ENCODE data around the gene CREBL2. TPM values are rescaled to one million over a fixed set of nuclear protein-coding genes. Genes with fewer than 3 reads are reported as not detected.
A peak's percentile ranks its signal among the peaks of the same experiment; 100 is the strongest.
"Not testable (repeated sequence)": the region's sequence is repeated elsewhere in the genome, so short reads cannot be mapped to it uniquely, and the experiment has no call there.

The CREBL2 gene
- total RNA-seq, 6 experiments from 2014 or later: 20.9 to 25.7 (median 23.2) TPM

GRCh38 chr12:12645485-12645884 lies 33.8 kb downstream of the CREBL2 start:
- Mint-ChIP-seq H3K9me3 (peaks cover 44% of the 10 kb centered on the region), H3K36me3 (ENCODE audit: low read depth) (peaks cover 40% of the 10 kb centered on the region), H3K4me1 (ENCODE audit: low read depth) (peaks cover 26% of the 10 kb centered on the region), H3K27me3 (ENCODE audit: insufficient read depth) (no peaks in the 10 kb centered on the region), H3K27ac (peak overlapping the region; percentile 91), H3K4me3 (peak overlapping the region; percentile 78)
- TF ChIP-seq, protein P1, sequence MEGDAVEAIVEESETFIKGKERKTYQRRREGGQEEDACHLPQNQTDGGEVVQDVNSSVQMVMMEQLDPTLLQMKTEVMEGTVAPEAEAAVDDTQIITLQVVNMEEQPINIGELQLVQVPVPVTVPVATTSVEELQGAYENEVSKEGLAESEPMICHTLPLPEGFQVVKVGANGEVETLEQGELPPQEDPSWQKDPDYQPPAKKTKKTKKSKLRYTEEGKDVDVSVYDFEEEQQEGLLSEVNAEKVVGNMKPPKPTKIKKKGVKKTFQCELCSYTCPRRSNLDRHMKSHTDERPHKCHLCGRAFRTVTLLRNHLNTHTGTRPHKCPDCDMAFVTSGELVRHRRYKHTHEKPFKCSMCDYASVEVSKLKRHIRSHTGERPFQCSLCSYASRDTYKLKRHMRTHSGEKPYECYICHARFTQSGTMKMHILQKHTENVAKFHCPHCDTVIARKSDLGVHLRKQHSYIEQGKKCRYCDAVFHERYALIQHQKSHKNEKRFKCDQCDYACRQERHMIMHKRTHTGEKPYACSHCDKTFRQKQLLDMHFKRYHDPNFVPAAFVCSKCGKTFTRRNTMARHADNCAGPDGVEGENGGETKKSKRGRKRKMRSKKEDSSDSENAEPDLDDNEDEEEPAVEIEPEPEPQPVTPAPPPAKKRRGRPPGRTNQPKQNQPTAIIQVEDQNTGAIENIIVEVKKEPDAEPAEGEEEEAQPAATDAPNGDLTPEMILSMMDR (IDR thresholded peaks at IDR 0.05): peak; percentile 84
- DNase-seq: peak; percentile 24

- H3K27me3 Mint-ChIP-seq (ENCODE audit: insufficient read depth): not testable (repeated sequence)
- H3K27ac Mint-ChIP-seq: peak overlapping the region; percentile 91
- H3K4me1 Mint-ChIP-seq (ENCODE audit: low read depth): peaks cover 26% of the 10 kb centered on the region
- H3K9me3 Mint-ChIP-seq: peaks cover 47% of the 10 kb centered on the region
- DNase-seq: peak; percentile 84
- H3K4me3 Mint-ChIP-seq: peak overlapping the region; percentile 78
- H3K36me3 Mint-ChIP-seq (ENCODE audit: low read depth): peaks cover 39% of the 10 kb centered on the region
Observed at GRCh38 chr12:12645968-12646367, 34.3 kb downstream of the CREBL2 start.

DNA sequence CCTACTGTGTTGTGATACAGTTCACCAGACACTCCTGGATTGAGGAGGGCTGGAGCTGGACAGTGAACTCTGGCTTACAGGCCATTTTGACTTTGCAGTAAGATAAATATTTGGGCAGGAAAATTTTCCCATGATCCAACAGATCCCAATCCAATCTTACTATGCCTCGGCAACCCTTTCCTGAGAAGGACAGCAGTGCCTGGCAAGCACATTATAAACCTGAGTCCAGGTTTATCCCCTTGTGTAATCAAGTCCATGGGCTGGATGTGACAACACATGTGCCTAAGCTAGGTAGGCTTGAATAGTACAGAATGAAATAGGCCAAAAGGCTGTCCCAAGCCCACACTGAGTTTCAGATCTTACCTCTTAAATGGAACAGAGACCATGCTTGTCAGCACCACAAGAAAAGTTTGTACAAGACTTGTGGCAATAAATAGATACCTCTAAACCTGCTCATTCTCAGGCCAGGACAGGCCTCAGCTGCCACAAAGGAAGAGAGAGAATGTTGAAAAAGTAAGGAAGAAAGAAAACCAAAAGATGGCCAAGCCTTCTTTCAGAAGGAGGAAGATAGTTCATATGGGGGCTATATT lies 34.9 kb downstream of the CREBL2 start:
- peaks cover 30% of the 10 kb centered on the region for H3K4me1 Mint-ChIP-seq (ENCODE audit: low read depth)
- no peak overlapping the region for H3K4me3 Mint-ChIP-seq
- H3K9me3 Mint-ChIP-seq: peaks cover 47% of the 10 kb centered on the region
- H3K27ac Mint-ChIP-seq: peak overlapping the region; percentile 91
- H3K27me3 Mint-ChIP-seq (ENCODE audit: insufficient read depth): no peaks in the 10 kb centered on the region
- DNase-seq: no peak
- H3K36me3 Mint-ChIP-seq (ENCODE audit: low read depth): peaks cover 38% of the 10 kb centered on the region
- TF ChIP-seq, protein P1 (IDR thresholded peaks at IDR 0.05): no peak

- no peak for DNase-seq
- no peak overlapping the region for H3K4me3 Mint-ChIP-seq
- H3K36me3 Mint-ChIP-seq (ENCODE audit: low read depth): peaks cover 38% of the 10 kb centered on the region
- peaks cover 34% of the 10 kb centered on the region for H3K4me1 Mint-ChIP-seq (ENCODE audit: low read depth)
- H3K9me3 Mint-ChIP-seq: peaks cover 47% of the 10 kb centered on the region
- TF ChIP-seq, protein P1 (IDR thresholded peaks at IDR 0.05): no peak
- no peak overlapping the region for H3K27ac Mint-ChIP-seq
- H3K27me3 Mint-ChIP-seq (ENCODE audit: insufficient read depth): no peaks in the 10 kb centered on the region
Observed at GRCh38 chr12:12648284-12648683, 36.6 kb downstream of the CREBL2 start.

DNA sequence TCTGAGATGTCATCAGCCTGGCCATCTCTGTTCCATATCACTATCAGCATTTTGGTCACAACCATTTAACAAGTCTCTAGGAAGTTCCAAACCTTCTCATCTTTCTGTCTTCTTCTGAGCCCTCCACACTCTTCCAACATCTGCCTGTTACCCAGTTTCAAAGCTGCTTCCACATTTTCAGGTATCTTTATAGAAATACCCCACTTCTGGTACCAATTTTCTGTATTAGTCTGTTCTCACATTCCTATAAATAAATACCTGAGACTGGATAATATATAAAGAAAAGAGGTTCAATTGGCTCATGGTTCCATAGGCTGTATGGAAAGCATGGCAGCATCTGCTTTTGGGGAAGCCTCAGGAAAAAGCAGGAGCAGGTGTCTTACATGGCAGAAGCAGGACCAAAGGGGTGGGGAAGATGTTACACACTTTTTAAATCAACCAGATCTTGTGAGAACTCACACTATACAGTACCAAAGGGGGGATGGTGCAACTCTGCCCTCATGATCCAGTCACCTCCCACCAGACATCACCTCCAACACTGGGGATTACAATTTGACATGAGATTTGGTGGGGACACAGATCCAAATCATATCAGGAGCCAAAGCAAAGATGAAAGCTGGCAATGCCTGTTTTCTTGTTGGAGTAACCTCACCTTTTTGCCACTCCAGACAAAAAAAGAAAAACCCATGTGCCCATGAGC lies 37.4 kb downstream of the CREBL2 start:
- H3K9me3 Mint-ChIP-seq: peaks cover 47% of the 10 kb centered on the region
- TF ChIP-seq, protein P1 (IDR thresholded peaks at IDR 0.05): no peak
- no peak overlapping the region for H3K27ac Mint-ChIP-seq
- peaks cover 30% of the 10 kb centered on the region for H3K4me1 Mint-ChIP-seq (ENCODE audit: low read depth)
- H3K4me3 Mint-ChIP-seq: no peak overlapping the region
- DNase-seq: no peak
- H3K36me3 Mint-ChIP-seq (ENCODE audit: low read depth): peaks cover 38% of the 10 kb centered on the region
- no peaks in the 10 kb centered on the region for H3K27me3 Mint-ChIP-seq (ENCODE audit: insufficient read depth)

GRCh38 chr12:12651752-12652151 lies 40.1 kb downstream of the CREBL2 start:
- no peak for DNase-seq
- Mint-ChIP-seq H3K4me3 (no peak overlapping the region), H3K36me3 (ENCODE audit: low read depth) (peaks cover 36% of the 10 kb centered on the region), H3K4me1 (ENCODE audit: low read depth) (peaks cover 20% of the 10 kb centered on the region), H3K27me3 (ENCODE audit: insufficient read depth) (no peaks in the 10 kb centered on the region; the same call in 1 of the 2 replicates), H3K9me3 (peaks cover 41% of the 10 kb centered on the region), H3K27ac (no peak overlapping the region)
- TF ChIP-seq, protein P1 (IDR thresholded peaks at IDR 0.05): no peak

DNA sequence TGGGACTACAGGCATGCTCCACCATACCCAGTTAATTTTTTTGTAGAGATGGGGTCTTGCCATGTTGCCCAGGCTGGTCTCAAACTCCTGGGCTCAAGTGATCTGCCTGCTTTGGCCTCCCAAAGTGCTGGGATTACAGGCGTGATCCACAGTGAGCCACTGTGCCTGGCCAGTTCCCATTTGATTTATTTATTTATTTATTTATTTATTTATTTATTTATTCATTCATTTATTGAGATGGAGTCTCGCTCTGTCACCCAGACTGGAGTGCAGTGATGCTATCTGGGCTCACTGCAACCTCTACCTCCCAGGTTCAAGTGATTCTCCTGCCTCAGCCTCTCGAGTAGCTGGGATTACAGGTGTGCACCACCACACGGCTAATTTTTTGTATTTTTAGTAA lies 41.0 kb downstream of the CREBL2 start:
- not testable (repeated sequence) for H3K27ac Mint-ChIP-seq; DNase-seq; H3K27me3 Mint-ChIP-seq (ENCODE audit: insufficient read depth); H3K4me3 Mint-ChIP-seq
- Mint-ChIP-seq H3K4me1 (ENCODE audit: low read depth) (peaks cover 20% of the 10 kb centered on the region), H3K36me3 (ENCODE audit: low read depth) (peaks cover 26% of the 10 kb centered on the region), H3K9me3 (peaks cover 31% of the 10 kb centered on the region)
